ENCODE measurements around the gene GNA14. TPM values are rescaled to one million over a fixed set of nuclear protein-coding genes. Genes with fewer than 3 reads are reported as not detected.
"Not testable (repeated sequence)": the region's sequence is repeated elsewhere in the genome, so short reads cannot be mapped to it uniquely, and the experiment has no call there.

The GNA14 gene
- total RNA-seq, 2 experiments from 2014 or later, result not detected

- H3K4me3 Mint-ChIP-seq, result no peak overlapping the region
- H3K27me3 Mint-ChIP-seq, result peaks cover 7% of the 10 kb centered on the region
- H3K27ac Mint-ChIP-seq, result no peak overlapping the region
- ATAC-seq (no peak), DNase-seq (no peak)
- peaks cover 2% of the 10 kb centered on the region for H3K4me1 Mint-ChIP-seq
- H3K9me3 Mint-ChIP-seq (ENCODE audit: low read depth), result no peaks in the 10 kb centered on the region
- no peaks in the 10 kb centered on the region for H3K36me3 Mint-ChIP-seq
- CTCF ChIA-PET, result no interaction called here
Measured at GRCh38 chr9:77589046-77589795, 58.9 kb downstream of the GNA14 start.

- Mint-ChIP-seq H3K27ac (no peak overlapping the region), H3K4me1 (peaks cover 2% of the 10 kb centered on the region), H3K27me3 (peaks cover 10% of the 10 kb centered on the region), H3K9me3 (ENCODE audit: low read depth) (no peaks in the 10 kb centered on the region), H3K4me3 (no peak overlapping the region), H3K36me3 (no peaks in the 10 kb centered on the region)
- ATAC-seq, result no peak
- DNase-seq, result no peak
- CTCF ChIA-PET, result no interaction called here
Measured at GRCh38 chr9:77588271-77588937, 59.7 kb downstream of the GNA14 start.

GRCh38 chr9:77587851-77588250 lies 60.3 kb downstream of the GNA14 start:
- ATAC-seq (no peak), DNase-seq (no peak)
- CTCF ChIA-PET, result no interaction called here
- Mint-ChIP-seq H3K36me3 (no peaks in the 10 kb centered on the region), H3K4me3 (no peak overlapping the region), H3K27ac (no peak overlapping the region), H3K9me3 (ENCODE audit: low read depth) (no peaks in the 10 kb centered on the region), H3K27me3 (peaks cover 11% of the 10 kb centered on the region), H3K4me1 (peaks cover 2% of the 10 kb centered on the region)

- no peaks in the 10 kb centered on the region for H3K36me3 Mint-ChIP-seq
- CTCF ChIA-PET, result no interaction called here
- no peak overlapping the region for H3K4me3 Mint-ChIP-seq
- no peak overlapping the region for H3K27ac Mint-ChIP-seq
- peaks cover 11% of the 10 kb centered on the region for H3K27me3 Mint-ChIP-seq
- ATAC-seq (no peak), DNase-seq (no peak)
- no peaks in the 10 kb centered on the region for H3K9me3 Mint-ChIP-seq (ENCODE audit: low read depth)
- peaks cover 2% of the 10 kb centered on the region for H3K4me1 Mint-ChIP-seq
Measured at GRCh38 chr9:77587042-77587441, 61.1 kb downstream of the GNA14 start.

GRCh38 chr9:77586591-77586990 lies 61.5 kb downstream of the GNA14 start:
- DNase-seq, result no peak
- no peak for ATAC-seq
- H3K4me3 Mint-ChIP-seq, result no peak overlapping the region
- no peak overlapping the region for H3K27ac Mint-ChIP-seq
- no peaks in the 10 kb centered on the region for H3K9me3 Mint-ChIP-seq (ENCODE audit: low read depth)
- peaks cover 11% of the 10 kb centered on the region for H3K27me3 Mint-ChIP-seq
- H3K4me1 Mint-ChIP-seq, result peaks cover 2% of the 10 kb centered on the region
- CTCF ChIA-PET, result no interaction called here
- no peaks in the 10 kb centered on the region for H3K36me3 Mint-ChIP-seq

- Mint-ChIP-seq H3K4me3 (no peak overlapping the region), H3K4me1 (peaks cover 2% of the 10 kb centered on the region), H3K36me3 (no peaks in the 10 kb centered on the region), H3K9me3 (ENCODE audit: low read depth) (no peaks in the 10 kb centered on the region), H3K27me3 (peaks cover 11% of the 10 kb centered on the region), H3K27ac (no peak overlapping the region)
- no peak for ATAC-seq
- no peak for DNase-seq
- CTCF ChIA-PET, result no interaction called here
Measured at GRCh38 chr9:77585335-77585786, 62.8 kb downstream of the GNA14 start.

- ATAC-seq; DNase-seq; H3K4me1 Mint-ChIP-seq; H3K36me3 Mint-ChIP-seq; CTCF ChIA-PET; H3K27ac Mint-ChIP-seq; H3K4me3 Mint-ChIP-seq; H3K9me3 Mint-ChIP-seq (ENCODE audit: low read depth): not testable (repeated sequence)
- peaks cover 11% of the 10 kb centered on the region for H3K27me3 Mint-ChIP-seq
Measured at GRCh38 chr9:77584927-77585326, 63.2 kb downstream of the GNA14 start.

GRCh38 chr9:77582961-77583576 lies 65.1 kb downstream of the GNA14 start:
- DNase-seq (no peak), ATAC-seq (no peak)
- Mint-ChIP-seq H3K9me3 (ENCODE audit: low read depth) (no peaks in the 10 kb centered on the region), H3K36me3 (no peaks in the 10 kb centered on the region), H3K27ac (no peak overlapping the region), H3K4me3 (no peak overlapping the region), H3K27me3 (peaks cover 7% of the 10 kb centered on the region), H3K4me1 (no peaks in the 10 kb centered on the region)
- CTCF ChIA-PET, result no interaction called here

GRCh38 chr9:77582525-77582924 lies 65.6 kb downstream of the GNA14 start:
- CTCF ChIA-PET, result no interaction called here
- H3K4me1 Mint-ChIP-seq, result no peaks in the 10 kb centered on the region
- no peaks in the 10 kb centered on the region for H3K36me3 Mint-ChIP-seq
- H3K9me3 Mint-ChIP-seq (ENCODE audit: low read depth), result no peaks in the 10 kb centered on the region
- no peak overlapping the region for H3K27ac Mint-ChIP-seq
- ATAC-seq (no peak), DNase-seq (no peak)
- H3K4me3 Mint-ChIP-seq, result no peak overlapping the region
- H3K27me3 Mint-ChIP-seq, result peaks cover 4% of the 10 kb centered on the region

GRCh38 chr9:77575785-77576184 lies 72.3 kb downstream of the GNA14 start:
- ATAC-seq, result no peak
- no peaks in the 10 kb centered on the region for H3K9me3 Mint-ChIP-seq (ENCODE audit: low read depth)

GRCh38 chr9:77569335-77569734 lies 78.8 kb downstream of the GNA14 start:
- H3K36me3 Mint-ChIP-seq, result no peaks in the 10 kb centered on the region
- H3K4me1 Mint-ChIP-seq, result no peaks in the 10 kb centered on the region
- H3K27ac Mint-ChIP-seq, result no peak overlapping the region
- H3K27me3 Mint-ChIP-seq, result peaks cover 4% of the 10 kb centered on the region
- H3K9me3 Mint-ChIP-seq (ENCODE audit: low read depth), result no peaks in the 10 kb centered on the region
- CTCF ChIA-PET, result no interaction called here
- H3K4me3 Mint-ChIP-seq, result no peak overlapping the region
- ATAC-seq (no peak), DNase-seq (no peak)

More at GRCh38 chr9:77575785-77576184, 72.3 kb downstream of the GNA14 start:
- CTCF ChIA-PET, result no interaction called here
- Mint-ChIP-seq H3K36me3 (no peaks in the 10 kb centered on the region), H3K27ac (no peak overlapping the region), H3K4me1 (no peaks in the 10 kb centered on the region), H3K4me3 (no peak overlapping the region), H3K27me3 (no peaks in the 10 kb centered on the region)
- DNase-seq, result no peak

GRCh38 chr9:77563174-77563573 lies 84.9 kb downstream of the GNA14 start:
- DNase-seq (no peak), ATAC-seq (no peak)
- no peaks in the 10 kb centered on the region for H3K9me3 Mint-ChIP-seq (ENCODE audit: low read depth)
- CTCF ChIA-PET, result no interaction called here
- no peaks in the 10 kb centered on the region for H3K36me3 Mint-ChIP-seq
- no peaks in the 10 kb centered on the region for H3K4me1 Mint-ChIP-seq
- H3K27ac Mint-ChIP-seq, result no peak overlapping the region
- H3K27me3 Mint-ChIP-seq, result peaks cover 28% of the 10 kb centered on the region
- H3K4me3 Mint-ChIP-seq, result no peak overlapping the region

- no peaks in the 10 kb centered on the region for H3K9me3 Mint-ChIP-seq (ENCODE audit: low read depth)
- H3K4me1 Mint-ChIP-seq, result no peaks in the 10 kb centered on the region
- CTCF ChIA-PET, result no interaction called here
- no peaks in the 10 kb centered on the region for H3K36me3 Mint-ChIP-seq
- peaks cover 27% of the 10 kb centered on the region for H3K27me3 Mint-ChIP-seq
- H3K27ac Mint-ChIP-seq, result no peak overlapping the region
- no peak overlapping the region for H3K4me3 Mint-ChIP-seq
- no peak for ATAC-seq
- no peak for DNase-seq
Measured at GRCh38 chr9:77562019-77562748, 85.9 kb downstream of the GNA14 start.

All from activated CD8-positive, alpha-beta memory T cell treated with anti-CD3 and anti-CD28 coated beads, Interleukin-2, amount 10 ng/mL, durations not matched to agents 7 days and 5 days (primary cell).